Measurements from ENCODE around the gene TPD52L1.

The TPD52L1 gene

DNA sequence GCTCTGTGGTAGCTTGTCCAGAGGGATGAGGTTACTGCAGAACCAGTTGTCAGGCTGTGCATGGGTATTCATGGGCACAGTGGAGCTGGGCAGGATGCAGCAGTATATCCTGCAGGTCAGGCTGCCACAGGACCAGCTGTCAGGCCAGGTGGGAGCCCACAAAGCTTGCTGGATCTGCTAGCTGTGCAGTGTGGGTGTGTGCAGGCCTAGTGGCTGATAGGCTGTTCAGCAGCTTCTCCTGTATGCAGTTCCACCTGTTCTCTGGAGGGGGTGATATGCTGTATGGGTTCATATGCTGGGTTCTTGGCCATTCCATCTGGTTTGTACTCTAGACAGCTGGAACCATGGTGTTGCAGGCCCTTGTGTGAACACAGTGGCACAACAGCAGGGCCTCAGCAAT lies 40.6 kb upstream of the TPD52L1 start:
- H3K4me3 ChIP-seq (replicated peaks; ENCODE audit: low read depth, low read length): no peak overlapping the region
- TF ChIP-seq CTCF (IDR thresholded peaks at IDR 0.05; ENCODE audit: low read length, missing control alignments): no peak
- DNase-seq (ENCODE audit: low read depth): no peak

GRCh38 chr6:125114248-125114858 lies 39.2 kb upstream of the TPD52L1 start:
- no peak overlapping the region for H3K4me3 ChIP-seq (replicated peaks; ENCODE audit: low read depth, low read length)
- peak; percentile 89 for TF ChIP-seq CTCF (IDR thresholded peaks at IDR 0.05; ENCODE audit: low read length, missing control alignments)
- DNase-seq (ENCODE audit: low read depth): peak; percentile 74

GRCh38 chr6:125116170-125116569 lies 37.4 kb upstream of the TPD52L1 start:
- H3K4me3 ChIP-seq (replicated peaks; ENCODE audit: low read depth, low read length): no peak overlapping the region
- TF ChIP-seq CTCF (IDR thresholded peaks at IDR 0.05; ENCODE audit: low read length, missing control alignments): no peak
- no peak for DNase-seq (ENCODE audit: low read depth)

GRCh38 chr6:125116710-125117109 lies 36.9 kb upstream of the TPD52L1 start:
- no peak for DNase-seq (ENCODE audit: low read depth)
- no peak overlapping the region for H3K4me3 ChIP-seq (replicated peaks; ENCODE audit: low read depth, low read length)

DNA sequence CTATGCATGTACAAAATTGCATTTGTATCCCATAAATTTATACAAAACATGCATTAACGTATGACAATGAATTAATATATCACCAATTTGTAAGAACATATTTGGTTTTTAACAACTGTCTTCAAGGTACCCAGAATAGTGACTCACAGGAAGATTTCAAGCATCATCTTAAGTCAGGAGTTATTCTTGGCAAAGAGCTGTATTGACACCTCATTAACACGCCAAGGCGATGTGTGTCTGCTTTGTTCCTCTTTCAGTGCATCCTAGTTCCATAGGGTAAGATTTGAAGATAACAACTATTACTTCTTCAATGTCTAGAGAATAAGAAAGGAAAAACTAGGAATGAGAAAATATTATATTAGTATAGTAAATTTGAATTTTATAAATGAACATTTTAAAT lies 35.8 kb upstream of the TPD52L1 start:
- DNase-seq (ENCODE audit: low read depth): no peak
- no peak overlapping the region for H3K4me3 ChIP-seq (replicated peaks; ENCODE audit: low read depth, low read length)
- TF ChIP-seq CTCF (IDR thresholded peaks at IDR 0.05; ENCODE audit: low read length, missing control alignments): no peak

More at GRCh38 chr6:125116710-125117109, 36.9 kb upstream of the TPD52L1 start:
- TF ChIP-seq CTCF (IDR thresholded peaks at IDR 0.05; ENCODE audit: low read length, missing control alignments): no peak

- TF ChIP-seq CTCF (IDR thresholded peaks at IDR 0.05; ENCODE audit: low read length, missing control alignments): no peak
- no peak for DNase-seq (ENCODE audit: low read depth)
- no peak overlapping the region for H3K4me3 ChIP-seq (replicated peaks; ENCODE audit: low read depth, low read length)
Measured at GRCh38 chr6:125120054-125120590, 33.5 kb upstream of the TPD52L1 start.

GRCh38 chr6:125121894-125122293 lies 31.7 kb upstream of the TPD52L1 start:
- TF ChIP-seq CTCF (IDR thresholded peaks at IDR 0.05; ENCODE audit: low read length, missing control alignments): no peak

More at GRCh38 chr6:125121894-125122293, 31.7 kb upstream of the TPD52L1 start:
- H3K4me3 ChIP-seq (replicated peaks; ENCODE audit: low read depth, low read length): no peak overlapping the region
- DNase-seq (ENCODE audit: low read depth): no peak
